Neural cell (in vitro differentiated cells): ENCODE results near the gene NEXN. TPM values are rescaled to one million over a fixed set of nuclear protein-coding genes. Genes with fewer than 3 reads are reported as not detected.

ENCODE experiments used
- H2AFZ ChIP-seq: fragments of 200-600, 300-800 bp; sonication (generic), shearing (Covaris generic); 2 replicates; pipeline ENCODE4 v1.6.0; 2014; ENCODE audit warnings: low read depth, mild to moderate bottlenecking, antibody characterized with exemption, low read length, moderate library complexity
- H3F3A ChIP-seq: fragments of 200-600 bp; shearing (Covaris generic); 2 replicates; pipeline ENCODE4 v1.6.1; 2016; ENCODE audit warnings: mild to moderate bottlenecking, moderate library complexity, mixed read lengths, antibody characterized with exemption, low read length; ENCODE audit not compliant: insufficient read depth, poor library complexity, severe bottlenecking
- H3K27ac ChIP-seq: fragments of 200-600, 300-800 bp; sonication (generic), shearing (Covaris generic); 2 replicates; pipeline ENCODE4 v1.5.1; 2014; ENCODE audit warnings: mild to moderate bottlenecking, low read length, moderate library complexity
- H3K27me3 ChIP-seq: fragments of 300-800, 200-600 bp; sonication (generic), shearing (Covaris generic); 2 replicates; pipeline ENCODE4 v1.6.0; 2014; ENCODE audit warnings: mild to moderate bottlenecking, low read depth, low read length, moderate library complexity; ENCODE audit not compliant: insufficient read depth
- H3K36me3 ChIP-seq: fragments of 300-800, 200-600 bp; sonication (generic), shearing (Covaris generic); 2 replicates; pipeline ENCODE4 v1.5.1; 2014; ENCODE audit warnings: mild to moderate bottlenecking, antibody characterized with exemption, low read length, moderate library complexity; ENCODE audit not compliant: insufficient read depth
- H3K4me2 ChIP-seq: fragments of 300-800, 200-600 bp; sonication (generic), shearing (Covaris generic); 2 replicates; pipeline ENCODE4 v1.6.0; 2014; ENCODE audit warnings: mild to moderate bottlenecking, low read length
- H3K4me3 ChIP-seq: fragments of 300-800, 200-600 bp; sonication (generic), shearing (Covaris generic); 2 replicates; pipeline ENCODE4 v1.5.1; 2014; ENCODE audit warnings: mild to moderate bottlenecking, low read length, moderate library complexity
- H3K79me2 ChIP-seq: fragments of 200-600 bp; shearing (Covaris generic); replicated peaks from 2 replicates; pipeline ENCODE4 v1.6.0; 2014; ENCODE audit warnings: mild to moderate bottlenecking, low read length, moderate library complexity; ENCODE audit not compliant: insufficient read depth
- H3K9ac ChIP-seq: fragments of 300-800, 200-600 bp; sonication (generic), shearing (Covaris generic); 2 replicates; pipeline ENCODE4 v1.6.1; 2016; ENCODE audit warnings: mild to moderate bottlenecking, low read length, mixed read lengths
- H3K9me2 ChIP-seq: fragments of 200-600 bp; shearing (Covaris generic); 2 replicates; pipeline ENCODE4 v1.6.1; 2016; ENCODE audit warnings: mild to moderate bottlenecking, low read length, mixed read lengths; ENCODE audit not compliant: insufficient read depth
- H3K9me3 ChIP-seq: fragments of 200-600, 300-800 bp; sonication (generic), shearing (Covaris generic); 2 replicates; pipeline ENCODE4 v1.6.1; 2016; ENCODE audit warnings: mild to moderate bottlenecking, mixed run types, low read length, moderate library complexity, mixed read lengths
- H4K20me1 ChIP-seq: fragments of 200-600 bp; shearing (Covaris generic); 2 replicates; pipeline ENCODE4 v1.6.1; 2016; ENCODE audit warnings: mild to moderate bottlenecking, mixed run types; ENCODE audit not compliant: insufficient read depth
- CTCF ChIP-seq: fragments of 450-650 bp; IDR thresholded peaks from 2 replicates; pipeline ENCODE4 v1.5.1; 2014; ENCODE audit warnings: antibody characterized with exemption, mild to moderate bottlenecking, moderate library complexity; ENCODE audit not compliant: poor library complexity, severe bottlenecking
- EP300 ChIP-seq: fragments of 450-650 bp; conservative IDR thresholded peaks from 2 replicates; pipeline ENCODE4 v1.6.1; 2014; ENCODE audit warnings: antibody characterized with exemption, mild to moderate bottlenecking, moderate library complexity; ENCODE audit not compliant: poor library complexity, severe bottlenecking
- EZH2 ChIP-seq: fragments of 200-600, 300-800 bp; shearing (Covaris generic), sonication (generic); IDR thresholded peaks from 2 replicates; pipeline ENCODE4 v1.6.1; 2014; ENCODE audit warnings: antibody characterized with exemption, low read length, borderline replicate concordance, mild to moderate bottlenecking; ENCODE audit not compliant: insufficient read depth, poor library complexity, severe bottlenecking
- MXI1 ChIP-seq: fragments of 450-650 bp; conservative IDR thresholded peaks from 2 replicates; pipeline ENCODE4 v1.6.1; 2014; ENCODE audit warnings: antibody characterized with exemption, mild to moderate bottlenecking; ENCODE audit not compliant: poor library complexity, severe bottlenecking
- POLR2AphosphoS5 ChIP-seq: IDR thresholded peaks from 2 replicates; pipeline ENCODE4 v1.6.1; 2012
- RAD21 ChIP-seq: fragments of 450-650 bp; conservative IDR thresholded peaks from 2 replicates; pipeline ENCODE4 v1.6.1; 2014; ENCODE audit warnings: antibody characterized with exemption, mild to moderate bottlenecking, moderate library complexity
- SMC3 ChIP-seq: fragments of 450-650 bp; conservative IDR thresholded peaks from 2 replicates; pipeline ENCODE4 v1.6.1; 2014; ENCODE audit warnings: antibody characterized with exemption, mild to moderate bottlenecking, moderate library complexity; ENCODE audit not compliant: poor library complexity
- TAF1 ChIP-seq: IDR thresholded peaks from 2 replicates; pipeline ENCODE4 v1.6.1; 2012; ENCODE audit warnings: low read depth
- polyA plus RNA-seq: library from polyadenylated mRNA; depleted of rRNA; stranded (reverse); fragments of >200 nt; gene quantifications from 2 replicates; pipeline ENCODE4 v1.2.3, GENCODE V29; 2014
- TF ChIP-seq, protein P1 (sequence below): IDR thresholded peaks from 2 replicates; pipeline ENCODE4 v1.6.1; 2012; ENCODE audit warnings: borderline replicate concordance

NEXN gene
- polyA plus RNA-seq, 1 donor from 2014 or later: 0.43 TPM

- Histone ChIP-seq H2AFZ (no peak overlapping the region), H4K20me1 (no peaks in the 10 kb centered on the region), H3K9me3 (no peaks in the 10 kb centered on the region), H3K36me3 (peaks cover 10% of the 10 kb centered on the region), H3K4me3 (no peak overlapping the region), H3K9me2 (no peaks in the 10 kb centered on the region), H3K79me2 (no peaks in the 10 kb centered on the region), H3K4me2 (no peak overlapping the region), H3K27ac (no peak overlapping the region), H3K27me3 (no peaks in the 10 kb centered on the region), H3F3A (no peaks in the 10 kb centered on the region), H3K9ac (no peak overlapping the region)
- TF ChIP-seq POLR2AphosphoS5 (no peak), EP300 (no peak), SMC3 (no peak), RAD21 (no peak), EZH2 (no peak)
Measured at GRCh38 chr1:77940921-77941570, 52.6 kb downstream of the NEXN start.

DNA sequence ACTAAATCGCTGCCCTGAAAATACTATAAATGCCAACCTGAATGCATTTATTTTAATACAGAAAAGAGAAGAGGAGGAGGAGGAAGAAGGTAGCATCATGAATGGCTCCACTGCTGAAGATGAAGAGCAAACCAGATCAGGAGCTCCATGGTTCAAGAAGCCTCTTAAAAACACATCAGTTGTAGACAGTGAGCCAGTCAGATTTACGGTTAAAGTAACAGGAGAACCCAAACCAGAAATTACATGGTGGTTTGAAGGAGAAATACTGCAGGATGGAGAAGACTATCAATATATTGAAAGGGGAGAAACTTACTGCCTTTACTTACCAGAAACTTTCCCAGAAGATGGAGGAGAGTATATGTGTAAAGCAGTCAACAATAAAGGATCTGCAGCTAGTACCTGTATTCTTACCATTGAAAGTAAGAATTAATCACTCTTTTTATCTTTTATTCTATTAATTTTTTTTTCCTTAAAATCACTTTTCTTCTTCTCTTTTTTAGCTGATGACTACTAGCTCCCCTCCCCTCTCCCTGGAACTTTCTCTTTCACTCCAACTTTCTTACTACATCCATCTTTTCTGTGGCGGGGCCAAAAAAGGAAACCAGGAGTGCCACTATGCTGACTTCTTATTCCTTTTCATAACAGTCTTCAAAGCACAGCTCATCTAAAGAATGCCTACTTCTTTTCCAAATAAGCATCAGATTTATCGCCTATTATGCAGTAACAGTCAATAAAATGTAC lies 54.1 kb downstream of the NEXN start:
- Histone ChIP-seq H3K27ac (no peak overlapping the region), H3K36me3 (peaks cover 17% of the 10 kb centered on the region)
- TF ChIP-seq, protein P1, sequence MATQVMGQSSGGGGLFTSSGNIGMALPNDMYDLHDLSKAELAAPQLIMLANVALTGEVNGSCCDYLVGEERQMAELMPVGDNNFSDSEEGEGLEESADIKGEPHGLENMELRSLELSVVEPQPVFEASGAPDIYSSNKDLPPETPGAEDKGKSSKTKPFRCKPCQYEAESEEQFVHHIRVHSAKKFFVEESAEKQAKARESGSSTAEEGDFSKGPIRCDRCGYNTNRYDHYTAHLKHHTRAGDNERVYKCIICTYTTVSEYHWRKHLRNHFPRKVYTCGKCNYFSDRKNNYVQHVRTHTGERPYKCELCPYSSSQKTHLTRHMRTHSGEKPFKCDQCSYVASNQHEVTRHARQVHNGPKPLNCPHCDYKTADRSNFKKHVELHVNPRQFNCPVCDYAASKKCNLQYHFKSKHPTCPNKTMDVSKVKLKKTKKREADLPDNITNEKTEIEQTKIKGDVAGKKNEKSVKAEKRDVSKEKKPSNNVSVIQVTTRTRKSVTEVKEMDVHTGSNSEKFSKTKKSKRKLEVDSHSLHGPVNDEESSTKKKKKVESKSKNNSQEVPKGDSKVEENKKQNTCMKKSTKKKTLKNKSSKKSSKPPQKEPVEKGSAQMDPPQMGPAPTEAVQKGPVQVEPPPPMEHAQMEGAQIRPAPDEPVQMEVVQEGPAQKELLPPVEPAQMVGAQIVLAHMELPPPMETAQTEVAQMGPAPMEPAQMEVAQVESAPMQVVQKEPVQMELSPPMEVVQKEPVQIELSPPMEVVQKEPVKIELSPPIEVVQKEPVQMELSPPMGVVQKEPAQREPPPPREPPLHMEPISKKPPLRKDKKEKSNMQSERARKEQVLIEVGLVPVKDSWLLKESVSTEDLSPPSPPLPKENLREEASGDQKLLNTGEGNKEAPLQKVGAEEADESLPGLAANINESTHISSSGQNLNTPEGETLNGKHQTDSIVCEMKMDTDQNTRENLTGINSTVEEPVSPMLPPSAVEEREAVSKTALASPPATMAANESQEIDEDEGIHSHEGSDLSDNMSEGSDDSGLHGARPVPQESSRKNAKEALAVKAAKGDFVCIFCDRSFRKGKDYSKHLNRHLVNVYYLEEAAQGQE: no peak
- TF ChIP-seq EZH2: no peak
- no peak for TF ChIP-seq CTCF
- no peak for TF ChIP-seq POLR2AphosphoS5
- no peak for TF ChIP-seq MXI1
- no peak for TF ChIP-seq TAF1
- TF ChIP-seq SMC3: no peak
- TF ChIP-seq EP300: no peak
- TF ChIP-seq RAD21: no peak

More for the DNA sequence above, 54.1 kb downstream of the NEXN start:
- H2AFZ ChIP-seq: no peak overlapping the region
- H3K4me2 ChIP-seq: no peak overlapping the region
- no peaks in the 10 kb centered on the region for H3K9me3 ChIP-seq
- no peaks in the 10 kb centered on the region for H3K9me2 ChIP-seq
- H3F3A ChIP-seq: no peaks in the 10 kb centered on the region
- H3K79me2 ChIP-seq: no peaks in the 10 kb centered on the region
- no peak overlapping the region for H3K9ac ChIP-seq
- H3K4me3 ChIP-seq: no peak overlapping the region
- no peaks in the 10 kb centered on the region for H4K20me1 ChIP-seq
- H3K27me3 ChIP-seq: no peaks in the 10 kb centered on the region
